NCI-H2196 (cell line): Measurements from ENCODE around the gene DHX16.
"Not testable (repeated sequence)": the region's sequence is repeated elsewhere in the genome, so short reads cannot be mapped to it uniquely, and the experiment has no call there.

Source experiments
- DNase-seq: peaks from one replicate; lab custom pipeline; 2025; ENCODE audit not compliant: unreplicated experiment; lab: John Stamatoyannopoulos, UW

DHX16 gene

GRCh38 chr6:30679765-30680535, 7.1 kb upstream of the DHX16 start:
- DNase-seq = no peak

DNA sequence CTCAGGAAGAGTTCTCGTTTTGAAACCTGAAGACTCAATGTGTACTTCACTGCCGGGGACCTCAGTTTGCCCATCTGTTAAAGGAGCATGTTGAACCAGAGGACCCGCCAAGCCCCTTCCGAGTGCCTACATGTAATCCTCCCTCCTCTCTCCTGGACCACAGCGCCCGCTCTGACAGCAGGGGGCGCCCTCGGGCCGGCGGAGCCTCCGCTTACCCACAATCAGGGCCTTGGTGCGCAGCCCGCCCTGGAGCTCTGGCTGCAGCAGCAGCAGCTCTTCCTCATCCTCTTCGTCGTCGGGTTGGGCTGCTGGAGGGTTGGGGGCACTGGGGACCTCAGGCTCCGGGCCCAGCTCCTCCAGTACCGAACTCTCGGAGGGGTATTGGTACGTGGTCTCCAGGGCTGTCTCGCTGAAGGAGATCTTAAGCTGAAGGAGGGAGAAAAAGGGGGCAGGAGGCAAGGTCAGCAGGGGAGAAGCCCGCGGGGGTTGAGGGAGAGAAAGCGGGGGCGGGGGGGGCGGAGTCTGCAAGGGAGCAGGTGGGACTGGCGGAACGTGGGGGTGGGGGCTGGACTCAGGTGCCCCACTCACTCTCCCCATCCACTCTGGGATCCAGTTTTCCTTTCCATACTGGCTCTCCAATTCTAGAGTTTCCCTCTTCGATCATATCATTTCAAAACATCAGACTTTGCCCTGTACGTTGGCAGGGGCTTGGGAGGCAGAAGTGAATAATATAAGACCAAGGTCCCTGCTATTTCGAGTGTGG, 6.3 kb upstream of the DHX16 start:
- peak; percentile 72 for DNase-seq

DNA sequence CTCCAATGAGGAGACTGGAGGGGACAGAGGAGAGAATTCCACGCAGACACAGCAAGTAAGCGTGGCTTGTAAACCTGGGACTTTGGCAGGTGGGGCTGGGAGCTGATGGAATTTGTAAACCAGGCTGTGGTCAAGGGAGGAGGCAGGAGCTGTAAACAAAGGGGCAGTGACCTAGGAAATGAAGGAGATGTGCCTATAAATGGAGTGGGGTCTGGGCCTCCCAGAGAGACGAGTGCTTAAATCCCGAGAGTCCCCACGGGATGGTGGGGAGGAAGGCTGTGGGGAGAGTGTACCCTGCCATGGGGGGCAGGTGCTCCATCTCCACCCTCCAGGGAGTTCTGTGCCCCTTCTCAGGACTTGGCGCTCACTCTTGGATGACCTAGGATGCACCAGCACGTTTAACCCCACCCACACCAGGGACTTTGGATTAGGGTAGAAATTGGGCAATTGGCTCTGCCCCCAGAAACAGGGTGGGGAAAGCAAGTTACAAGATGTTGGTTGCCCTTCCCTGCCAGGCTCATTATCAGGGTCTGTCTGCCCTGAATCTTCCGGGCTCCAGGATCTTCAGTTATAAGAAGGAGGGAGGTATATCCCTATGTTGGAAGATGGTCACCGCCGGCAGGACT, 4.0 kb upstream of the DHX16 start:
- DNase-seq = no peak

GRCh38 chr6:30670760-30671527, 1.9 kb downstream of the DHX16 start:
- DNase-seq = no peak

GRCh38 chr6:30666300-30666699, 6.5 kb downstream of the DHX16 start:
- not testable (repeated sequence) for DNase-seq

GRCh38 chr6:30664994-30665767, 7.6 kb downstream of the DHX16 start:
- DNase-seq = no peak

DNA sequence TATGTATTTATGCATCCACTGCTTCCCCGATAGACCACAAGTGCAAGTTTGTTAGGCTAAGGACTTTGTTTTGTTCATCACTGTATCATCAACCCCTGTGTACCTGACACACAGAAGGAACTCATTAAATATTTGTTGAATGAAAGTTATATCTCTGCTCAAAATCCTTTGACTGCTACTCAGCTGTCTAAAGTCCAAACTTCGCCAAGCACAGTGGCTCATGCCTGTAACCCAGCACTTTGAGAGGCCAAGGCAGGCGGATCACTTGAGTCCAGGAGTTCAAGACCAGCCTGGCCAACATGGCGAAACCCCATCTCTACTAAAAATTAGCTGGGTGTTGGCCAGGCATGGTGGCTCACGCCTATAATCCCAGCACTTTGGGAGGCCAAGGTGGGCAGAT, 14.9 kb downstream of the DHX16 start:
- DNase-seq = not testable (repeated sequence)

GRCh38 chr6:30657454-30657853, 15.4 kb downstream of the DHX16 start:
- no peak for DNase-seq

- no peak for DNase-seq
Measured at GRCh38 chr6:30656513-30656912, 16.3 kb downstream of the DHX16 start.

- no peak for DNase-seq
Measured at GRCh38 chr6:30655743-30656094, 17.1 kb downstream of the DHX16 start.

- DNase-seq = no peak
Measured at GRCh38 chr6:30654798-30655742, 17.7 kb downstream of the DHX16 start.

DNA sequence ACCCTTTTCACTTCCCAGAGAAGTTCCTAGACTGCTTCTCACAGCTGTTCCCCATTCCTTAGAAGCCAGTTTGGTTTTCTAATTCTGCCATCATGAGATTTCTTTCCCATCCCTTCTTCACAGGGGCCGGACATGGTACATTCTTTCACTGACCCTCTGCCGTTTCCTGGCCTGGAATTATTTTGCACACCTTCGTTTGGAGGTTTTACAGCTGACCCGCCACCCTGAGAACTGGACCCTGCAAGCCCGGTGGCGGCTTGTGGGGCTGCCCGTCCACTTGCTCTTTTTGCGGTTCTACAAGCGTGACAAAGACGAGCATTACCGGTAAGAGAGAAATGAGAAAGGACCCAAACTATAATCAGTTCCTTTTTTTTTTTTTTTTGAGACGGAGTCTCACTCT, 21.7 kb downstream of the DHX16 start:
- no peak for DNase-seq

- peak; percentile 67 for DNase-seq
Measured at GRCh38 chr6:30647242-30648116, 25.3 kb downstream of the DHX16 start.

DNA sequence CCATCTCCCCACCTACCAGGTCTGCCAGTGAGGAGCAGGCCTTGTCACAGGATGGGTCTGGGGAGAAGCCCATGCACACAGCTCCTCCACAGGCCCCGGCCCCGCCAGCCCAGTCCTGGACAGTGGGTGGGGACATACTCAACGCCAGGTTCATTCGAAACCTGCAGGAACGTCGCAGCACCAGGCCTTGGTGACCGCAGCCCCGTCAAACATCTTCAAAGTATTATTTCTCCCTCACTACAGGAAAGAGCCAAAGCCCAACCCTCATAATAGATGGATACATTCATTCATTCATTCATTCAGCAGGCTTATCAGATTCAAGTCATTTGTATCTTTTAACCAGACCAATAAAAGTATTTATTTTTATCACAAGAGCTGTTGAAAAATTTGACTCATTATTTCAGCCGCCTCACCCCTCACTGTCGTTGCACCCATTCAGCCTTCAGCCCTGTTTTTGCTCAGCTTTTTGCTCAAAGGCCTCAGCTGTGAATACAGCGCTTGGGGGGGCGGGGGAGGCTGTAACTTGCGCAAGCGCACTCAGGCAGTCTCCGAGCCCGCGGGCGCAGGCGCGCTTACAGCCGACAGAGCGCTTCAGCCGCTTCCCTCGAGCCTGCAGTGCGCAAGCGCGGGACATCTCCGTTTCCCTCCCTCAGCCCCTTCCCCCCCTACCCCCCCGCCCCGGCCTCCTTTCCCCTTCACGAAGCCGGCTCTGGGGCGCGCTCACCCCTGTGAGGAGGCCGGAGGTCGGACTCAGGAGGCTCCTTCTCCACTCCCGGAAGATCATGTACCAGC, 26.2 kb downstream of the DHX16 start, which contains the start of gene C6orf136:
Gene C6orf136, plus strand, starts transcription at position 684 of the 792 bp plus-strand sequence. Its CDS starts 99 bp downstream, at position 783.
- peak; percentile 93 for DNase-seq

DNA sequence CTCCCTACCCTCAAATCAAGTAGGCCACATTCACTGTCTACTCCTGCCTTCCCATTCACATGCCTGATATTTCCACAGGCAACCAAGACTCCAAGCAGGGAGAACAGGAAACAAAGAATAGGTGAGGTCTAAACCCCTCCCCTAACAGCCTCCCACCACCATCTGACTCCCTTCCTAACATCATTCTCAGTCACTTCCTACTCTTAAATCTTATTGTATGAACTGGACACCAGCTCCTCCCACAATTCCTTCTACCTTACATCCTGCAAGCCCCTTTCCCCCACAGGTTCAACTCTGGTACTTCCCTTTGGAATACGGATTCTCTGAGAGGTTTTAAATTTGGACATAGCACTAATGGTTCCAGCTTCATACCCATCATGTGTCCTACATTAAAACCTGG, 26.8 kb downstream of the DHX16 start:
- no peak for DNase-seq

GRCh38 chr6:30644769-30645168, 28.0 kb downstream of the DHX16 start:
- no peak for DNase-seq

- no peak for DNase-seq
Measured at GRCh38 chr6:30643656-30644055, 29.1 kb downstream of the DHX16 start.

DNA sequence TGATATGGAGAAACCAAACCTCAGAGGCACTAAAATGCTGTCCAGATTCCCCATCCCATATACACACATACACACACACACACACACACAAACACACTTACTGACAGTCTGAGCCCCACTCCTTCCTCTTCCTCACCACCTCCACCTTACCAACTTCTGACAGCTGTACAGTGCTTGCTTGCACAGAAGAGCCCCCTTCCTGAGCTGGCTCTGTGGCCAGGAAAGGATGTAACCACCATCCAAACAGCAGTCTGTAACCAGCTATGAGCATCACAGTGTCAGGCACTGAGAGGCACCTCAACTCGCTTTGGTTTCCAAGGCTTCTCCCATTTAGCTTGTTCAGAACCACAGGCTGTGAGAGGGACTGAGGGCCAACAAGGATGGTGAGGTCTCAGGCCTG, 31.8 kb downstream of the DHX16 start:
- DNase-seq = no peak
